HEK293 (cell line): ENCODE results near the gene CCDC179.

ENCODE experiments used
- CTCF ChIA-PET: fragments of 350-600 bp; formaldehyde crosslinking; extraction: SDS; loops from one replicate; lab custom pipeline; 2021; ENCODE audit warnings: antibody characterized with exemption; lab: Yijun Ruan, JAX
- POLR2A ChIA-PET: fragments of 300-600 bp; formaldehyde crosslinking; extraction: SDS; loops from one replicate; lab custom pipeline; 2020; ENCODE audit warnings: antibody characterized with exemption, inconsistent platforms; lab: Yijun Ruan, JAX
- H3K27ac ChIP-seq: fragments of 200-500 bp; sonication (Bioruptor generic); 2 replicates; pipeline ENCODE4 v1.5.1; 2014; ENCODE audit warnings: low read depth, low read length, control low read depth, inconsistent platforms; ENCODE audit errors: extremely low read depth
- H3K36me3 ChIP-seq, 2 experiments: fragments of 200-500 bp in 1 of 2; sonication (Bioruptor generic) in 1 of 2; 1 replicate in 1 of 2; 2 replicates in 1 of 2; pipeline ENCODE4 v1.5.1; 2014 to 2017; ENCODE audit warnings: inconsistent platforms in 2 of 2, low read length in 2 of 2; ENCODE audit not compliant: control insufficient read depth in 2 of 2, insufficient read depth in 1 of 2
- H3K4me1 ChIP-seq: fragments of 200-500 bp; sonication (Bioruptor generic); 2 replicates; pipeline ENCODE4 v1.5.1; 2014; ENCODE audit warnings: mild to moderate bottlenecking, low read length, inconsistent platforms; ENCODE audit not compliant: control insufficient read depth, insufficient read depth
- H3K4me3 ChIP-seq: 2 replicates; pipeline ENCODE4 v1.5.1; 2011; ENCODE audit warnings: low read depth, mild to moderate bottlenecking, control low read depth, low read length, moderate library complexity
- H3K9me3 ChIP-seq: fragments of 200-500 bp; sonication (Bioruptor generic); 2 replicates; pipeline ENCODE4 v1.5.1; 2014; ENCODE audit warnings: low read depth, low read length, inconsistent platforms; ENCODE audit not compliant: control insufficient read depth, insufficient read depth
- IKZF3 ChIP-seq: fragments of 450-650 bp; IDR thresholded peaks from 2 replicates; pipeline ENCODE4 v1.5.0; 2018; ENCODE audit warnings: missing biosample characterization, mild to moderate bottlenecking, missing genetic modification characterization, moderate library complexity
- PRDM4 ChIP-seq: fragments of 450-650 bp; formaldehyde crosslinking; IDR thresholded peaks from 2 replicates; pipeline ENCODE4 v1.5.1; 2017; ENCODE audit warnings: missing biosample characterization, missing genetic modification characterization
- SP7 ChIP-seq: fragments of 450-650 bp; formaldehyde crosslinking; IDR thresholded peaks from 2 replicates; pipeline ENCODE4 v1.5.1; 2016; ENCODE audit warnings: missing biosample characterization, missing genetic modification characterization
- ZBTB20 ChIP-seq: fragments of 450-650 bp; formaldehyde crosslinking; IDR thresholded peaks from 2 replicates; pipeline ENCODE4 v1.5.1; 2016; ENCODE audit warnings: missing biosample characterization, missing genetic modification characterization
- ZFP3 ChIP-seq: fragments of 450-650 bp; formaldehyde crosslinking; IDR thresholded peaks from 2 replicates; pipeline ENCODE4 v1.5.1; 2016; ENCODE audit warnings: low read depth, missing biosample characterization, missing genetic modification characterization
- ZFP41 ChIP-seq: fragments of 450-650 bp; formaldehyde crosslinking; IDR thresholded peaks from 2 replicates; pipeline ENCODE4 v1.5.1; 2016; ENCODE audit warnings: missing biosample characterization, missing genetic modification characterization, borderline replicate concordance
- ZNF174 ChIP-seq: fragments of 450-650 bp; formaldehyde crosslinking; IDR thresholded peaks from 2 replicates; pipeline ENCODE4 v1.5.0; 2017; ENCODE audit warnings: missing biosample characterization, mild to moderate bottlenecking, missing genetic modification characterization
- ZNF214 ChIP-seq: fragments of 450-650 bp; formaldehyde crosslinking; IDR thresholded peaks from 2 replicates; pipeline ENCODE4 v1.5.1; 2017; ENCODE audit warnings: missing biosample characterization, mild to moderate bottlenecking, missing genetic modification characterization, borderline replicate concordance
- ZNF239 ChIP-seq: fragments of 450-650 bp; formaldehyde crosslinking; IDR thresholded peaks from 2 replicates; pipeline ENCODE4 v1.5.1; 2016; ENCODE audit warnings: missing biosample characterization, missing genetic modification characterization
- ZNF311 ChIP-seq: fragments of 450-650 bp; formaldehyde crosslinking; IDR thresholded peaks from 2 replicates; pipeline ENCODE4 v1.5.1; 2017; ENCODE audit warnings: missing biosample characterization, missing genetic modification characterization, borderline replicate concordance
- ZNF416 ChIP-seq: fragments of 450-650 bp; formaldehyde crosslinking; IDR thresholded peaks from 2 replicates; pipeline ENCODE4 v1.5.1; 2016; ENCODE audit warnings: missing biosample characterization, missing genetic modification characterization
- ZNF433 ChIP-seq: fragments of 450-650 bp; formaldehyde crosslinking; IDR thresholded peaks from 2 replicates; pipeline ENCODE4 v1.5.1; 2016; ENCODE audit warnings: missing biosample characterization, missing genetic modification characterization, low read depth
- ZNF518A ChIP-seq: fragments of 450-650 bp; formaldehyde crosslinking; conservative IDR thresholded peaks from 2 replicates; pipeline ENCODE4 v1.5.1; 2016; ENCODE audit warnings: low read depth, missing biosample characterization, missing genetic modification characterization
- ZNF571 ChIP-seq: fragments of 450-650 bp; formaldehyde crosslinking; IDR thresholded peaks from 2 replicates; pipeline ENCODE4 v1.5.0; 2017; ENCODE audit warnings: missing biosample characterization, missing genetic modification characterization
- ZNF610 ChIP-seq: fragments of 450-650 bp; formaldehyde crosslinking; IDR thresholded peaks from 2 replicates; pipeline ENCODE4 v1.5.1; 2016; ENCODE audit warnings: missing biosample characterization, missing genetic modification characterization, borderline replicate concordance
- ZNF623 ChIP-seq: fragments of 450-650 bp; formaldehyde crosslinking; IDR thresholded peaks from 2 replicates; pipeline ENCODE4 v1.5.1; 2016; ENCODE audit warnings: missing biosample characterization, missing genetic modification characterization
- ZNF658 ChIP-seq: fragments of 450-650 bp; formaldehyde crosslinking; IDR thresholded peaks from 2 replicates; pipeline ENCODE4; 2016; ENCODE audit warnings: missing biosample characterization, missing genetic modification characterization
- ZNF776 ChIP-seq: fragments of 450-650 bp; formaldehyde crosslinking; IDR thresholded peaks from 2 replicates; pipeline ENCODE4 v1.5.0; 2017; ENCODE audit warnings: missing biosample characterization, missing genetic modification characterization, borderline replicate concordance
- ZNF791 ChIP-seq: fragments of 450-650 bp; formaldehyde crosslinking; IDR thresholded peaks from 2 replicates; pipeline ENCODE4 v1.5.1; 2016; ENCODE audit warnings: missing biosample characterization, missing genetic modification characterization
- ZNF792 ChIP-seq: fragments of 450-650 bp; formaldehyde crosslinking; IDR thresholded peaks from 2 replicates; pipeline ENCODE4 v1.5.1; 2016; ENCODE audit warnings: missing biosample characterization, missing genetic modification characterization
- ZNF830 ChIP-seq: fragments of 450-650 bp; IDR thresholded peaks from 2 replicates; pipeline ENCODE4 v1.5.0; 2018; ENCODE audit warnings: missing biosample characterization, missing genetic modification characterization, low read depth, mild to moderate bottlenecking, moderate library complexity
- TF ChIP-seq, protein P1 (sequence below): fragments of 450-650 bp; formaldehyde crosslinking; IDR thresholded peaks from 2 replicates; pipeline ENCODE4 v1.5.1; 2016; ENCODE audit warnings: missing biosample characterization, missing genetic modification characterization
- TF ChIP-seq, protein P2 (sequence below): fragments of 450-650 bp; formaldehyde crosslinking; IDR thresholded peaks from 2 replicates; pipeline ENCODE4 v1.5.1; 2016; ENCODE audit warnings: missing biosample characterization, missing genetic modification characterization

Gene CCDC179

DNA sequence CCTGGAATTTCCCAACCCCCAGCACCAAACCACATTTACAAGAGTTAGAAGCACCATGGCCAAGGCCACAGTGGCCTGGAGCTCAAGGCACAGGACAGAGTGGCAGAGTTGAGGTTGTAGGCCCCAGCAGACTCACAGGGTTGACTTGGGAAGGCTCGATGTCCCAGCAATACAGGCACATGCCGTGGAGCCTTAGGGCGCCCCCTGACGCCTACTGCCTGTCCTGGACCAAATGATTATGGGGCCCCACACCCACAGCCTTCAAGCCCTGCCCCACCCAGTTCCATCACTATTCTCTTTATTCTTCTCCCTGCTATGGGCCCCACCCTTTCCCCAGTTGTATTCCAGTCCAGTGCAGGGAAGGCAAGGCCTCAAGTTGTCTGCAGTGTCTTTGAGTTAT is at the start of gene CCDC179:
TSS of gene CCDC179 (minus strand) at position 234 of the 400 bp plus-strand sequence. CDS start at position 181, 53 bp downstream.
- no peak within 1 kb of the TSS for H3K27ac ChIP-seq
- TF ChIP-seq IKZF3 (tag by site-specific recombination), result no peak
- TF ChIP-seq ZNF830 (tag by site-specific recombination), result no peak
- TF ChIP-seq ZNF214 (tag by site-specific recombination), result no peak
- TF ChIP-seq ZBTB20 (tag by site-specific recombination), result no peak
- TF ChIP-seq ZFP3, result no peak
- no peak for TF ChIP-seq ZNF792 (tag by site-specific recombination)
- no peak for TF ChIP-seq ZNF571 (tag by site-specific recombination)
- TF ChIP-seq ZNF658 (tag by site-specific recombination), result no peak
- no peak for TF ChIP-seq ZNF791
- no peak for TF ChIP-seq ZFP41 (tag by site-specific recombination)
- TF ChIP-seq ZNF416, result no peak
- TF ChIP-seq ZNF610 (tag by site-specific recombination), result no peak
- no peak for TF ChIP-seq PRDM4 (tag by site-specific recombination)
- TF ChIP-seq ZNF239 (tag by site-specific recombination), result no peak
- TF ChIP-seq ZNF174 (tag by site-specific recombination), result no peak
- TF ChIP-seq, protein P1, sequence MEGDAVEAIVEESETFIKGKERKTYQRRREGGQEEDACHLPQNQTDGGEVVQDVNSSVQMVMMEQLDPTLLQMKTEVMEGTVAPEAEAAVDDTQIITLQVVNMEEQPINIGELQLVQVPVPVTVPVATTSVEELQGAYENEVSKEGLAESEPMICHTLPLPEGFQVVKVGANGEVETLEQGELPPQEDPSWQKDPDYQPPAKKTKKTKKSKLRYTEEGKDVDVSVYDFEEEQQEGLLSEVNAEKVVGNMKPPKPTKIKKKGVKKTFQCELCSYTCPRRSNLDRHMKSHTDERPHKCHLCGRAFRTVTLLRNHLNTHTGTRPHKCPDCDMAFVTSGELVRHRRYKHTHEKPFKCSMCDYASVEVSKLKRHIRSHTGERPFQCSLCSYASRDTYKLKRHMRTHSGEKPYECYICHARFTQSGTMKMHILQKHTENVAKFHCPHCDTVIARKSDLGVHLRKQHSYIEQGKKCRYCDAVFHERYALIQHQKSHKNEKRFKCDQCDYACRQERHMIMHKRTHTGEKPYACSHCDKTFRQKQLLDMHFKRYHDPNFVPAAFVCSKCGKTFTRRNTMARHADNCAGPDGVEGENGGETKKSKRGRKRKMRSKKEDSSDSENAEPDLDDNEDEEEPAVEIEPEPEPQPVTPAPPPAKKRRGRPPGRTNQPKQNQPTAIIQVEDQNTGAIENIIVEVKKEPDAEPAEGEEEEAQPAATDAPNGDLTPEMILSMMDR (tag by site-specific recombination), result no peak
- TF ChIP-seq ZNF433 (tag by site-specific recombination), result no peak
- no peak for TF ChIP-seq ZNF776 (tag by site-specific recombination)
- no peaks in the 10 kb centered on the region for H3K4me1 ChIP-seq
- no peaks in the 10 kb centered on the region for H3K36me3 ChIP-seq
- no peaks in the 10 kb centered on the region for H3K9me3 ChIP-seq
- no peak within 1 kb of the TSS for H3K4me3 ChIP-seq
- CTCF ChIA-PET, result interaction anchor here (0.8 to 3.5 kb wide), 2 partner anchors 15 to 26 kb away, joined by 4 to 19 read pairs; no protein-coding TSS in a partner anchor
- POLR2A ChIA-PET, result no interaction called here

DNA sequence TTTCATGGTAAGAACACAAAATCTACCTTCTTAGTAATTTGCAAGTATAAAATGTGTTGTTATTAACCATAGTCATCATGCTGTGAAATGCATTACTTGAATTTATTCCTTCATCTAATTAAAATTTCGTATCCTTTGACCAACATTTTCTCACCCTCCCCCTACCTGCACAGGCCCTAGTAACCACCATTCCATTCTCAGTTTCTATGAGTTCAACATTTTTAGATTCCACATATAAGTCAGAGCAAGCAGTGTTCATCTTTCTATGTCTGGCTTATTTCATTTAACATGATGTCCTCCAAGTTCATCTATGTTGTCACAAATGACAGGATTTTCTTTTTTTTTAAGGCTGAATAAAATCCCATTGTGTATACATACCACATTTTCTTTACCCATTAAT is 43.5 kb upstream of the CCDC179 start:
- Histone ChIP-seq H3K36me3 (no peaks in the 10 kb centered on the region), H3K4me1 (no peaks in the 10 kb centered on the region), H3K4me3 (no peak overlapping the region), H3K27ac (no peak overlapping the region), H3K9me3 (no peaks in the 10 kb centered on the region)
- ChIA-PET POLR2A (no interaction called here), CTCF (interaction anchor here (1.0 kb wide), 1 partner anchor 28 kb away, joined by 3 read pairs; no protein-coding TSS in a partner anchor)
- TF ChIP-seq, protein P2, sequence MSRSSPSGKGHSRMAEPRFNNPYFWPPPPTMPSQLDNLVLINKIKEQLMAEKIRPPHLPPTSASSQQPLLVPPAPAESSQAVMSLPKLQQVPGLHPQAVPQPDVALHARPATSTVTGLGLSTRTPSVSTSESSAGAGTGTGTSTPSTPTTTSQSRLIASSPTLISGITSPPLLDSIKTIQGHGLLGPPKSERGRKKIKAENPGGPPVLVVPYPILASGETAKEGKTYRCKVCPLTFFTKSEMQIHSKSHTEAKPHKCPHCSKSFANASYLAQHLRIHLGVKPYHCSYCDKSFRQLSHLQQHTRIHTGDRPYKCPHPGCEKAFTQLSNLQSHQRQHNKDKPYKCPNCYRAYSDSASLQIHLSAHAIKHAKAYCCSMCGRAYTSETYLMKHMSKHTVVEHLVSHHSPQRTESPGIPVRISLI (tag by site-specific recombination), result no peak
- TF ChIP-seq ZNF518A (tag by site-specific recombination) (no peak), SP7 (no peak), ZNF623 (no peak), ZNF311 (tag by site-specific recombination) (no peak)
